Testis (tissue), 2 donors: ENCODE measurements around the gene TYK2.

Experiments used
- POLR2A ChIP-seq: fragments of 450-650 bp; IDR thresholded peaks from one replicate; pipeline ENCODE4 v1.6.1; 2017; ENCODE audit warnings: antibody characterized with exemption, mild to moderate bottlenecking, moderate library complexity
- TF ChIP-seq, protein P1 (sequence below), 3 experiments: fragments of 450-650 bp in 2 of 3; fragments of 200-600 bp in 1 of 3; sonication (generic) in 1 of 3; IDR thresholded peaks; one replicate each; pipeline ENCODE4 v1.5.1; 2016 to 2019; ENCODE audit warnings: antibody characterized with exemption in 3 of 3, mild to moderate bottlenecking in 2 of 3, moderate library complexity in 1 of 3

DNA sequence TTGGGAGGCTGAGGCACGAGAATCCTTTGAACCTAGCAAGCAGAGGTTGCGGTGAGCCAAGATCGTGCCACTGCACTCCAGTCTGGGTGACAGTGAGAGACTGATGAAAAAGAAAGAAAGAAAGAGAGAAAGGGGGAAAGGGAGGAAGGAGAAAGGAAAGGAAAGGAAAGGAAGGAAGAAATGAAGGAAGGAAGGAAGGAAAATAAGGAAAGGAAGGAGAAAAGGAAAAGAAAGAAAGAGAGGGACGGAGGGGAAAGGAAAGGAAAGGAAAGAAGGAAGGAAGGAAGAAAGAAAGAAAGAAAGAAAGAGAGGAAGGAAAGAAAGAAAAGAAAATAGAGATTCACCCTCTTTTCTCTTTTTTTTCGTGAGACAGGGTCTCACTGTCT lies 48.6 kb upstream of the TYK2 start:
- TF ChIP-seq POLR2A, result no peak
- TF ChIP-seq, protein P1, sequence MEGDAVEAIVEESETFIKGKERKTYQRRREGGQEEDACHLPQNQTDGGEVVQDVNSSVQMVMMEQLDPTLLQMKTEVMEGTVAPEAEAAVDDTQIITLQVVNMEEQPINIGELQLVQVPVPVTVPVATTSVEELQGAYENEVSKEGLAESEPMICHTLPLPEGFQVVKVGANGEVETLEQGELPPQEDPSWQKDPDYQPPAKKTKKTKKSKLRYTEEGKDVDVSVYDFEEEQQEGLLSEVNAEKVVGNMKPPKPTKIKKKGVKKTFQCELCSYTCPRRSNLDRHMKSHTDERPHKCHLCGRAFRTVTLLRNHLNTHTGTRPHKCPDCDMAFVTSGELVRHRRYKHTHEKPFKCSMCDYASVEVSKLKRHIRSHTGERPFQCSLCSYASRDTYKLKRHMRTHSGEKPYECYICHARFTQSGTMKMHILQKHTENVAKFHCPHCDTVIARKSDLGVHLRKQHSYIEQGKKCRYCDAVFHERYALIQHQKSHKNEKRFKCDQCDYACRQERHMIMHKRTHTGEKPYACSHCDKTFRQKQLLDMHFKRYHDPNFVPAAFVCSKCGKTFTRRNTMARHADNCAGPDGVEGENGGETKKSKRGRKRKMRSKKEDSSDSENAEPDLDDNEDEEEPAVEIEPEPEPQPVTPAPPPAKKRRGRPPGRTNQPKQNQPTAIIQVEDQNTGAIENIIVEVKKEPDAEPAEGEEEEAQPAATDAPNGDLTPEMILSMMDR (IDR thresholded peaks at IDR 0.05), result no peak
